Stomach smooth muscle (tissue), 2 donors: ENCODE data around the gene RTKN.
"Not testable (repeated sequence)": the region's sequence is repeated elsewhere in the genome, so short reads cannot be mapped to it uniquely, and the experiment has no call there.

Source experiments
- H3K27ac ChIP-seq: one replicate; pipeline ENCODE4 v1.7.0; 2013; ENCODE audit warnings: mild to moderate bottlenecking, low read length, inconsistent platforms
- H3K27me3 ChIP-seq, 2 donors: one replicate each; pipeline ENCODE4 v1.7.0; 2013; ENCODE audit warnings: low read length in 2 of 2; ENCODE audit not compliant: insufficient read depth in 2 of 2, control insufficient read depth in 1 of 2
- H3K36me3 ChIP-seq, 2 donors: one replicate each; pipeline ENCODE4 v1.7.0; 2013; ENCODE audit warnings: low read length in 2 of 2; ENCODE audit not compliant: control insufficient read depth in 2 of 2, insufficient read depth in 2 of 2
- H3K4me1 ChIP-seq: one replicate; pipeline ENCODE4 v1.7.0; 2013; ENCODE audit warnings: low read length; ENCODE audit not compliant: control insufficient read depth, insufficient read depth
- H3K4me3 ChIP-seq, 2 donors: one replicate each; pipeline ENCODE4 v1.7.0; 2013; ENCODE audit warnings: low read length in 2 of 2
- H3K9ac ChIP-seq, 2 donors: one replicate each; pipeline ENCODE4 v1.7.0; 2013; ENCODE audit warnings: low read length in 2 of 2, mild to moderate bottlenecking in 1 of 2
- H3K9me3 ChIP-seq, 2 donors: one replicate each; pipeline ENCODE4 v1.7.0; 2013; ENCODE audit warnings: low read length in 2 of 2; ENCODE audit not compliant: control insufficient read depth in 2 of 2
- donor health status: healthy.
- donor health status: Pancreatic carcinoma.

RTKN gene

GRCh38 chr2:74421221-74421870 is 20.4 kb downstream of the RTKN start, which contains the start of the genes C2orf81 and WDR54:
Gene C2orf81, minus strand, starts transcription at chr2:74421619. Its CDS starts 59 bp downstream, at chr2:74421560.
Gene WDR54, plus strand, starts transcription at chr2:74421730. Its CDS starts 424 bp downstream, at chr2:74422154.
- Histone ChIP-seq H3K36me3 (peaks cover 0 to 5% of the 10 kb centered on the region in 2 donors), H3K27ac (peak within 1 kb of the TSS; percentile 41), H3K4me3 (peak within 1 kb of the TSS; percentile 86 to 87), H3K9ac (peak within 1 kb of the TSS; percentile 70 to 71), H3K4me1 (peaks cover 16% of the 10 kb centered on the region), H3K27me3 (no peaks in the 10 kb centered on the region), H3K9me3 (no peaks in the 10 kb centered on the region)

GRCh38 chr2:74420443-74421103 is 21.2 kb downstream of the RTKN start:
- not testable (repeated sequence) for H3K9ac ChIP-seq, H3K27me3 ChIP-seq, H3K36me3 ChIP-seq, H3K9me3 ChIP-seq, H3K27ac ChIP-seq
- Histone ChIP-seq H3K4me3 (peak overlapping the region; percentile 86 to 87), H3K4me1 (peaks cover 21% of the 10 kb centered on the region)

- no peak overlapping the region for H3K27ac ChIP-seq
- no peak overlapping the region for H3K9ac ChIP-seq
- H3K4me1 ChIP-seq = peaks cover 26% of the 10 kb centered on the region
- peaks cover 0 to 9% of the 10 kb centered on the region in 2 donors for H3K27me3 ChIP-seq
- no peaks in the 10 kb centered on the region for H3K36me3 ChIP-seq
- H3K9me3 ChIP-seq = no peaks in the 10 kb centered on the region
- no peak overlapping the region for H3K4me3 ChIP-seq
Observed at GRCh38 chr2:74420006-74420405, 21.7 kb downstream of the RTKN start.

- H3K4me1 ChIP-seq = peaks cover 32% of the 10 kb centered on the region
Observed at GRCh38 chr2:74419345-74419744, 22.4 kb downstream of the RTKN start.

GRCh38 chr2:74418312-74418711 is 23.4 kb downstream of the RTKN start:
- Histone ChIP-seq H3K9ac (no peak overlapping the region), H3K27ac (no peak overlapping the region), H3K36me3 (no peaks in the 10 kb centered on the region), H3K9me3 (no peaks in the 10 kb centered on the region), H3K27me3 (peaks cover 0 to 14% of the 10 kb centered on the region in 2 donors), H3K4me1 (peaks cover 37% of the 10 kb centered on the region), H3K4me3 (no peak overlapping the region)

More at GRCh38 chr2:74419345-74419744, 22.4 kb downstream of the RTKN start:
- Histone ChIP-seq H3K4me3 (no peak overlapping the region), H3K36me3 (no peaks in the 10 kb centered on the region), H3K27me3 (peaks cover 0 to 14% of the 10 kb centered on the region in 2 donors), H3K9ac (no peak overlapping the region), H3K9me3 (no peaks in the 10 kb centered on the region), H3K27ac (no peak overlapping the region)

- H3K27ac ChIP-seq = no peak overlapping the region
- no peaks in the 10 kb centered on the region for H3K36me3 ChIP-seq
- H3K27me3 ChIP-seq = peaks cover 0 to 14% of the 10 kb centered on the region in 2 donors
- H3K4me1 ChIP-seq = peaks cover 38% of the 10 kb centered on the region
- no peak overlapping the region for H3K4me3 ChIP-seq
- H3K9ac ChIP-seq = no peak overlapping the region
- no peaks in the 10 kb centered on the region for H3K9me3 ChIP-seq
Observed at GRCh38 chr2:74417763-74418162, 24.0 kb downstream of the RTKN start.

- no peak overlapping the region for H3K4me3 ChIP-seq
- H3K27me3 ChIP-seq = peaks cover 0 to 14% of the 10 kb centered on the region in 2 donors
- peaks cover 36% of the 10 kb centered on the region for H3K4me1 ChIP-seq
- no peaks in the 10 kb centered on the region for H3K36me3 ChIP-seq
- H3K27ac ChIP-seq = no peak overlapping the region
- H3K9me3 ChIP-seq = no peaks in the 10 kb centered on the region
- no peak overlapping the region for H3K9ac ChIP-seq
Observed at GRCh38 chr2:74417197-74417596, 24.5 kb downstream of the RTKN start.

GRCh38 chr2:74416778-74417177 is 25.0 kb downstream of the RTKN start:
- H3K27me3 ChIP-seq = peaks cover 0 to 14% of the 10 kb centered on the region in 2 donors
- H3K4me3 ChIP-seq = no peak overlapping the region
- no peaks in the 10 kb centered on the region for H3K9me3 ChIP-seq
- H3K4me1 ChIP-seq = peaks cover 32% of the 10 kb centered on the region
- H3K9ac ChIP-seq = no peak overlapping the region
- H3K27ac ChIP-seq = no peak overlapping the region
- no peaks in the 10 kb centered on the region for H3K36me3 ChIP-seq

- peak overlapping the region in 1 of 2 donors; percentile 62 for H3K9ac ChIP-seq
- H3K27ac ChIP-seq = no peak overlapping the region
- H3K9me3 ChIP-seq = no peaks in the 10 kb centered on the region
- peak overlapping the region; percentile 80 to 82 for H3K4me3 ChIP-seq
- peaks cover 26% of the 10 kb centered on the region for H3K4me1 ChIP-seq
- H3K36me3 ChIP-seq = no peaks in the 10 kb centered on the region
- peaks cover 0 to 14% of the 10 kb centered on the region in 2 donors for H3K27me3 ChIP-seq
Observed at GRCh38 chr2:74415762-74416395, 25.9 kb downstream of the RTKN start.

GRCh38 chr2:74414881-74415761 is 26.6 kb downstream of the RTKN start:
- H3K9me3 ChIP-seq = no peaks in the 10 kb centered on the region
- peaks cover 26% of the 10 kb centered on the region for H3K4me1 ChIP-seq
- no peak overlapping the region for H3K27ac ChIP-seq
- H3K36me3 ChIP-seq = no peaks in the 10 kb centered on the region
- H3K4me3 ChIP-seq = peak overlapping the region; percentile 80 to 82
- peaks cover 0 to 14% of the 10 kb centered on the region in 2 donors for H3K27me3 ChIP-seq
- H3K9ac ChIP-seq = peak overlapping the region; percentile 62 to 68
